GM21576 (cell line): ENCODE data around the gene ARFGAP2.

Experiments
- ATAC-seq: cut with Tn5 transposase; IDR thresholded peaks from one replicate; pipeline ENCODE4 v1.9.1; 2021; ENCODE audit warnings: mild to moderate bottlenecking, moderate library complexity; ENCODE audit not compliant: unreplicated experiment

ARFGAP2 gene

GRCh38 chr11:47188259-47188658 lies 11.6 kb upstream of the ARFGAP2 start:
- no peak for ATAC-seq

- ATAC-seq, result no peak
Measured at GRCh38 chr11:47187723-47188122, 11.0 kb upstream of the ARFGAP2 start.

GRCh38 chr11:47186700-47187695 lies 10.3 kb upstream of the ARFGAP2 start:
- no peak for ATAC-seq

GRCh38 chr11:47186076-47186699 lies 9.5 kb upstream of the ARFGAP2 start, which contains the start of gene PACSIN3:
Gene PACSIN3 (minus strand): TSS chr11:47186434. CDS start chr11:47182727, 3,707 bp downstream.
- no peak for ATAC-seq

- no peak for ATAC-seq
Measured at GRCh38 chr11:47185305-47186075, 8.8 kb upstream of the ARFGAP2 start.

- ATAC-seq, result no peak
Measured at GRCh38 chr11:47184711-47185304, 8.1 kb upstream of the ARFGAP2 start.

GRCh38 chr11:47183969-47184368 lies 7.3 kb upstream of the ARFGAP2 start:
- ATAC-seq, result no peak

GRCh38 chr11:47183031-47183856 lies 6.6 kb upstream of the ARFGAP2 start:
- ATAC-seq, result no peak

GRCh38 chr11:47182380-47182779 lies 5.7 kb upstream of the ARFGAP2 start:
- no peak for ATAC-seq

- ATAC-seq, result no peak
Measured at GRCh38 chr11:47181271-47181670, 4.6 kb upstream of the ARFGAP2 start.

GRCh38 chr11:47180006-47180787 lies 3.5 kb upstream of the ARFGAP2 start:
- no peak for ATAC-seq

- no peak for ATAC-seq
Measured at GRCh38 chr11:47179655-47179991, 2.9 kb upstream of the ARFGAP2 start.

- no peak for ATAC-seq
Measured at GRCh38 chr11:47178737-47179654, 2.3 kb upstream of the ARFGAP2 start.

- no peak for ATAC-seq
Measured at GRCh38 chr11:47178316-47178715, 1.6 kb upstream of the ARFGAP2 start.

- no peak for ATAC-seq
Measured at GRCh38 chr11:47177846-47178245, 1.2 kb upstream of the ARFGAP2 start.

GRCh38 chr11:47177229-47177845 lies 658 bp upstream of the ARFGAP2 start:
- peak; percentile 54 for ATAC-seq

- no peak for ATAC-seq
Measured at GRCh38 chr11:47175746-47176327, 842 bp downstream of the ARFGAP2 start.
